ENCODE data around the gene ANKRD16.
"Not testable (repeated sequence)": the region's sequence is repeated elsewhere in the genome, so short reads cannot be mapped to it uniquely, and the experiment has no call there.

DNA sequence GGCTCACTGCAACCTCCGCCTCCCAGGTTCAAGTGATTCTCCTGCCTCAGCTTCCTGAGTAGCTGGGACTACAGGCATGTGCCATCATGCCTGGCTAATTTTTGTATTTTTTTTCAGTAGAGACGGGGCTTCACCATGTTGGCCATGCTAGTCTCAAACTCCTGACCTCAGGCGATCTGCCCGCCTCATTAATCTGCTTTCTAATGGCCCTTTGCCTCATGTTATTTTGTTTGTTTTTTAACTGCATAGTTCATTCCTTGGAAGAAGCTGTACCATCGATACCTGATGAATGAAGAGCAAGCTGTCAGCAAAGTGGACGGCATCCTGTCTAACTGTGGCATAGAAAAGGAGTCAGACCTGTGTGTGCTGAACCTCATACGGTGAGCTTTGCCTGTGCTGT, 19.0 kb upstream of the ANKRD16 start:
- TF ChIP-seq, protein P1, sequence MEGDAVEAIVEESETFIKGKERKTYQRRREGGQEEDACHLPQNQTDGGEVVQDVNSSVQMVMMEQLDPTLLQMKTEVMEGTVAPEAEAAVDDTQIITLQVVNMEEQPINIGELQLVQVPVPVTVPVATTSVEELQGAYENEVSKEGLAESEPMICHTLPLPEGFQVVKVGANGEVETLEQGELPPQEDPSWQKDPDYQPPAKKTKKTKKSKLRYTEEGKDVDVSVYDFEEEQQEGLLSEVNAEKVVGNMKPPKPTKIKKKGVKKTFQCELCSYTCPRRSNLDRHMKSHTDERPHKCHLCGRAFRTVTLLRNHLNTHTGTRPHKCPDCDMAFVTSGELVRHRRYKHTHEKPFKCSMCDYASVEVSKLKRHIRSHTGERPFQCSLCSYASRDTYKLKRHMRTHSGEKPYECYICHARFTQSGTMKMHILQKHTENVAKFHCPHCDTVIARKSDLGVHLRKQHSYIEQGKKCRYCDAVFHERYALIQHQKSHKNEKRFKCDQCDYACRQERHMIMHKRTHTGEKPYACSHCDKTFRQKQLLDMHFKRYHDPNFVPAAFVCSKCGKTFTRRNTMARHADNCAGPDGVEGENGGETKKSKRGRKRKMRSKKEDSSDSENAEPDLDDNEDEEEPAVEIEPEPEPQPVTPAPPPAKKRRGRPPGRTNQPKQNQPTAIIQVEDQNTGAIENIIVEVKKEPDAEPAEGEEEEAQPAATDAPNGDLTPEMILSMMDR (IDR thresholded peaks at IDR 0.05; ENCODE audit: low read depth, low read length) = not testable (repeated sequence)
- not testable (repeated sequence) for TF ChIP-seq POLR2A (IDR thresholded peaks at IDR 0.05; ENCODE audit: extremely low read depth, insufficient read length)
